Activated CD8-positive, alpha-beta memory T cell treated with anti-CD3 and anti-CD28 coated beads, Interleukin-2, amount 10 ng/mL, durations not matched to agents 7 days and 5 days (primary cell): ENCODE measurements around the gene SCO1. TPM values are rescaled to one million over a fixed set of nuclear protein-coding genes. Genes with fewer than 3 reads are reported as not detected.
"Not testable (repeated sequence)": the region's sequence is repeated elsewhere in the genome, so short reads cannot be mapped to it uniquely, and the experiment has no call there.

Experiments
- ATAC-seq: fragments of 150-1000 bp; cut with Tn5 transposase; one replicate; pipeline ENCODE4 v1.10.0; 2021; ENCODE audit warnings: moderate library complexity
- CTCF ChIA-PET: fragments of 350-600 bp; sonication (Branson Sonifier 250); formaldehyde crosslinking; loops from one replicate; lab custom pipeline; 2021; ENCODE audit warnings: antibody characterized with exemption; lab: Charles Lee
- DNase-seq: peaks from one replicate; pipeline ENCODE4 v3.0.0-alpha.2; 2020
- H3K27ac Mint-ChIP-seq: one replicate; pipeline ENCODE4 v1.8.0; 2021; ENCODE audit warnings: mild to moderate bottlenecking, mixed read lengths
- H3K27me3 Mint-ChIP-seq: one replicate; pipeline ENCODE4 v1.8.0; 2021; ENCODE audit warnings: mixed read lengths
- H3K36me3 Mint-ChIP-seq: one replicate; pipeline ENCODE4 v1.8.0; 2021; ENCODE audit warnings: mild to moderate bottlenecking, mixed read lengths
- H3K4me1 Mint-ChIP-seq: one replicate; pipeline ENCODE4 v1.8.0; 2021; ENCODE audit warnings: mixed read lengths
- H3K4me3 Mint-ChIP-seq: one replicate; pipeline ENCODE4 v1.8.0; 2021; ENCODE audit warnings: mild to moderate bottlenecking, moderate library complexity, mixed read lengths
- H3K9me3 Mint-ChIP-seq: one replicate; pipeline ENCODE4 v1.8.0; 2022; ENCODE audit warnings: low read depth, mixed read lengths
- total RNA-seq, 2 experiments: library from RNA; stranded (reverse); gene quantifications; one replicate each; pipeline ENCODE4 v1.2.3, GENCODE V29; 2021

SCO1 gene
- total RNA-seq, 2 experiments from 2014 or later, result 25.6 to 30.4 TPM

DNA sequence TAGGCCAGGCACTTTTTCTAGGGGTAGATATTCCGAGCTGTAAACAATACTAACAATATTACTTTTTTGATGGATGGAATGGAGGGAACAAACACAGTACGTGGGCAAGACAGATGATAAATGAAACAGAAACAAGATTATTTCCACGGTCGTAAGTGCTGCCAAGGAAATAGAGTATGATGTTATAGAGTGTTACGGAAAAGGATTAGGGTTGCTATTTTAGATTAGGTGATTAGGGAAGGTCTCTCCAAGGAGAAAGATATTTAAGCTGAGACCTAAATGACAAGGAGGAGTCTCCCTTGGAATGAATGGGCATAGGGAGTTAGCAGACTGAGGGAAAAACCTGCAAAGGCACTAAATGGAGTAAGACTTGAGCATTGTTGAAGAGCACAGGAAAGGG lies 8.4 kb upstream of the SCO1 start:
- Mint-ChIP-seq H3K9me3 (no peaks in the 10 kb centered on the region), H3K27ac (no peak overlapping the region), H3K4me3 (no peak overlapping the region), H3K36me3 (peaks cover 33% of the 10 kb centered on the region), H3K4me1 (peaks cover 25% of the 10 kb centered on the region), H3K27me3 (no peaks in the 10 kb centered on the region)
- DNase-seq (no peak), ATAC-seq (no peak)
- CTCF ChIA-PET, result interaction anchor here (1.2 to 1.8 kb wide), 2 partner anchors 11 to 12 kb away, joined by 3 to 5 read pairs; no protein-coding TSS in a partner anchor

DNA sequence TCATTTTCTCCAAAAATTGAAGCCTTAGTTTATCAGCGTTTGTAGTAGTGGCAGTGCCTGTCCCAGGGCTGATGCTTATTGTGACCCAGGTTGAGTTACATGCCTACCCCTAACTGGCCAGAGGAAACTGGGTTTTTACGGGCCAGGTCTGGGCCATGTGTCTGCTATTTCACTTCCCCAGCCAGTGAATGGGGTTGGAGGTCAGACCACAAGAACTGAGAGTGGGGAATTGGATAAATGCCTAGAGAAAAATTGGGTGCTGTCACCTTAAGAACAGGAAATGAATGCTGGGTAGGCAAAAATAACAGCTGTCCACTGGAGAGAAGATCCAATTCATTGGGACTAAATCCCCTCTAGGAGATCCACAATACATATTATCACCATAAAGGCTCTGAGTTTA lies 5.2 kb upstream of the SCO1 start:
- peaks cover 38% of the 10 kb centered on the region for H3K4me1 Mint-ChIP-seq
- no peak for ATAC-seq
- peaks cover 18% of the 10 kb centered on the region for H3K36me3 Mint-ChIP-seq
- CTCF ChIA-PET, result no interaction called here
- H3K27me3 Mint-ChIP-seq, result no peaks in the 10 kb centered on the region
- no peak for DNase-seq
- H3K27ac Mint-ChIP-seq, result no peak overlapping the region
- H3K4me3 Mint-ChIP-seq, result no peak overlapping the region
- no peaks in the 10 kb centered on the region for H3K9me3 Mint-ChIP-seq

DNA sequence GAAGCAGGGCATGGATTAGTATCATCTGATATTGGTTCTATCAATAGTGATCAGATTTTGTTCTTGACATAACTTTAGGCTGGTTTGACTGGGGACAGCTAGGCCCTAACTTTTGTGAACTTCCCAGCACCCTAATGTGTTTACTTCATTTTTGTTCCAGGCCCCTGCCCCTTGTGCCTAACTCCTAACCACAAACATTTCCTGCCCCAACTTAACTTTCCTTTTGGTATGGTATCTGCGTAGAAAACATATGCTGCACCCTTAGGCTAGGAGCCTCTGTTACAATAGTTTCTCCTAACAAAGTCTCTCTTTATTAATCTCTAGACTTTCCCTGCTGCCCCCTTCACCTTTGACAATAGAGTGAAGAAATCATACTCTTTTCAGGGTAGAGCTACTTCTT lies 2.5 kb upstream of the SCO1 start:
- no peaks in the 10 kb centered on the region for H3K27me3 Mint-ChIP-seq
- H3K9me3 Mint-ChIP-seq, result no peaks in the 10 kb centered on the region
- peaks cover 44% of the 10 kb centered on the region for H3K4me1 Mint-ChIP-seq
- peaks cover 13% of the 10 kb centered on the region for H3K36me3 Mint-ChIP-seq
- DNase-seq, result no peak
- no peak for ATAC-seq
- H3K4me3 Mint-ChIP-seq, result peak overlapping the region; percentile 39
- peak overlapping the region; percentile 74 for H3K27ac Mint-ChIP-seq
- CTCF ChIA-PET, result interaction anchor here (1.1 to 1.6 kb wide), 4 partner anchors 15 to 53 kb away, joined by 3 to 8 read pairs (median 6); no protein-coding TSS in a partner anchor

DNA sequence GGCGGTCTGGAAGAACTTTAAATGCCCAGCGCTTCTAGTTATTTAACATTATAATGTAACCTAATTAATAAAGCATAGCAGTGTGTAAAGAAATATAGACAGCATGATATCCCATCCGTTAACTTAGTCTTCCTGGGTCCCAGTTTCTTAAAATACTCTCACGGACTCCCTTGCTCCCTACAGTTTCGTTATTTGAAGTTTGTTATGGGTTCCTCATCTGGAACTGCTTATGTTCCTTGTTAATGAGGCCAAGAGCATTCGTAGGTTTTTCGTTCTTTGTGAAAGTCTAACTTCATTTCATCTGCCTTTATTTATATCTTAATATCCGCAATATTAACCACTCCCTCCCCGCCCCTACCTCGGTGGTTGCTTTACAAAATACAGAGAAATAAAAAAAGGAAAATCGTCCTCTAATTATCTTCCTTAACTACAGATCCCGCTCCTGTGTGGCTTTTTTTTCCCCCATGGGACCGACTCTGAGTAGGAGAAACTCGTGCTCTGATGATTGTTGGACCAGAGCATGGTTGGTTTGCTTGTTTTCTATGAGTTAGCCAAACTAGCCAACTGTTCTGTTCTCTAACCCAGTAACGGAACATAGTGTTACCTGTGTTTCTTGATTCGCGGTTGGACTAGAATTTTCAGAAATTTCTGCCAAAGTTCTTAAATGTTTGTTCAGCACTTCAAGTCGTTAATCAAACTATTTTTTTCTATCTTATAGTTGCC lies 924 bp upstream of the SCO1 start:
- no peaks in the 10 kb centered on the region for H3K9me3 Mint-ChIP-seq
- no peak for DNase-seq
- CTCF ChIA-PET, result no interaction called here
- peaks cover 54% of the 10 kb centered on the region for H3K4me1 Mint-ChIP-seq
- H3K4me3 Mint-ChIP-seq, result peak overlapping the region; percentile 93
- no peak for ATAC-seq
- peak overlapping the region; percentile 94 for H3K27ac Mint-ChIP-seq
- H3K27me3 Mint-ChIP-seq, result no peaks in the 10 kb centered on the region
- H3K36me3 Mint-ChIP-seq, result peaks cover 20% of the 10 kb centered on the region

DNA sequence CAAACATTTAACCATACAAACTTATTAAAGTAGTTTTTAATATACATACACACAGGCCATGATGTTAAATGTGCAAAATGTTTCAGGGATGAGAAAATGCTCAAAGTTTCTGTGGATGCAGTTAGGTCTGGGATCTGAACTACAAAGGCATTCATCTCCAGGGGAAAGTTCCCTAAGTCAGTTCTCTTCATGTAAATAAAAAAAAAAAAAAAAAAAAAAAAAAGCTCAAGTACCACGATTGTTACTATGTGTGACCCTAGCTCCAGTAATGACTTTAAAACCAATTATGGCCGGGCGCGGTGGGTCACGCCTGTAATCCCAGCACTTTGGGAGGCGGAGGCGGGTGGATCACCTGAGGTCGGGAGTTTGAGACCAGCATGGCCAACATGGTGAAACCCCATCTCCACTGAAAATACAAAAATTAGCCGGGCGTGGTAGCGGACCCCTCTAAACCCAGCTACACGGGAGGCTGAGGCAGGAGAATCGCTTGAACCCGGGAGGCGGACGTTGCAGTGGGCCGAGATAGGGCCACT lies 1.4 kb downstream of the SCO1 start:
- not testable (repeated sequence) for H3K27me3 Mint-ChIP-seq, ATAC-seq, DNase-seq, H3K9me3 Mint-ChIP-seq
- Mint-ChIP-seq H3K27ac (peak overlapping the region; percentile 94), H3K36me3 (peaks cover 32% of the 10 kb centered on the region), H3K4me3 (peak overlapping the region; percentile 93), H3K4me1 (peaks cover 49% of the 10 kb centered on the region)
- CTCF ChIA-PET, result interaction anchor here (0.8 to 2.2 kb wide), 8 partner anchors 9 to 149 kb away, joined by 3 to 7 read pairs (median 5); no protein-coding TSS in a partner anchor

DNA sequence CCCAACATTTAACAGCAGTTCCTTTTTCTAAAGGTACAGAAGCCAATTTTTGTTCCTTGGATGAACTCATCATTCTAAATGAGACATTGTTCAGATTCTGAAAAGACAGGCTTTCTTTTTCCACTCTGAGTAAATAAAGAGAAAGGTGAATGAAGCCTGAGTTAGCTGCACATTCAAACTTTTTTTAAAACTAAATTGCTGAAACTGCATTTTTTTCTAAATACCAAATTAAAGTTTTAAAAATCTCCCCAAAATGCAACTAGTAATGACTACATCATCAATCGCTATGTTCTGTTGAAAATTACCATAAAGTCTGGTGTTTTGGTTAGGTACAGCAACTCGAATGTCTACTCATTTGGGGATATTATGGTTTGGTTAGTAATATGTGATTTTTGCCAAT lies 9.8 kb downstream of the SCO1 start:
- no peaks in the 10 kb centered on the region for H3K27me3 Mint-ChIP-seq
- ATAC-seq (no peak), DNase-seq (no peak)
- peaks cover 59% of the 10 kb centered on the region for H3K36me3 Mint-ChIP-seq
- no peak overlapping the region for H3K27ac Mint-ChIP-seq
- CTCF ChIA-PET, result no interaction called here
- no peaks in the 10 kb centered on the region for H3K9me3 Mint-ChIP-seq
- peaks cover 19% of the 10 kb centered on the region for H3K4me1 Mint-ChIP-seq
- H3K4me3 Mint-ChIP-seq, result no peak overlapping the region

DNA sequence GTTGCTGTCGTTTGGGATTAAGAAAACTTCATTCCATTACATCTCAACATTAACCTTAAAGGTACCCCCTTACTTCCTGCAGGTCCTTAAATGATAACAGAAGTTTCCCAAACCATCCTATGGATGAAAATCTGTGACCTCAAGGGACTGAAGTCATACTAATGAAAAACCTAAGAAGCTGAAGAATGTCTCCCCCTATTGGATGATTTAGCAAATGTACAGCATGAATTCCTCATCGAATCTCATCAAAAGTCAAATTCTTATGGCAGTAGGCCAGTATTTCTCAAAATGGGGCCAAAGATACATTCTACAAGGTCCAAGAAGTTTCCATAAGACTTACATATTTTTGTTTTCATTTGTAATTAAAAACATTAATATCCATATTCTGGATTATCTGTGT lies 13.5 kb downstream of the SCO1 start:
- Mint-ChIP-seq H3K9me3 (no peaks in the 10 kb centered on the region), H3K4me3 (no peak overlapping the region), H3K36me3 (peaks cover 47% of the 10 kb centered on the region), H3K4me1 (peaks cover 5% of the 10 kb centered on the region), H3K27me3 (no peaks in the 10 kb centered on the region), H3K27ac (no peak overlapping the region)
- DNase-seq (no peak), ATAC-seq (no peak)
- CTCF ChIA-PET, result interaction anchor here (1.0 to 2.5 kb wide), 8 partner anchors 9 to 161 kb away, joined by 3 to 19 read pairs (median 5); partner anchors contain the start of gene MYH3

DNA sequence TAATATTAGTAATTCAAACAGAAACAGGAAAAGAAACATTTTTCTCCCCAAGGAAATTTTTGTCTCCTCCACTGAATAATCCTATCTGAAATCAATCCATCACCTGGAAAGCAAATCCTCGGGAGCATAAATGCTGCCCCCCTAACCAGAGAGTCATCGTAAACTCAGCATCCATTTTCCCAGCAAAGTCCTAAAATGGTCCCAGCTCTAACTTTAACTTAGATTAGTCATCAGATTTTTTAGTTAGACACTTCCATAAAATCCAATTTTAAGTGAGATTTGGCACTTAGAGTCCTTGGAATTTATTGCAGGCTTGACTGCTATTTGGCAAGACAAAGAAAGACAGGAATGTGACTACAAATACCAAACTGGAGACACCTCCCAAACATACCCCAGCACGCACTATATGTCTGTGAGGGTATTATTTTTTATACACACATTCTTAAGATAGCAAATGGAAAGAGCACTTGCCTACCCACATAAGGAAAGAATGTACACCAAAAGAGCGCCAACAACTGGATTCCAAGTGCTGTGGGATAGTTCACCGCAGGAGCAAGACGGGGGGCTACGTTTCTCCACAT lies 15.4 kb downstream of the SCO1 start:
- Mint-ChIP-seq H3K9me3 (no peaks in the 10 kb centered on the region), H3K27ac (no peak overlapping the region), H3K27me3 (no peaks in the 10 kb centered on the region), H3K4me1 (no peaks in the 10 kb centered on the region), H3K4me3 (no peak overlapping the region), H3K36me3 (peaks cover 47% of the 10 kb centered on the region)
- DNase-seq, result no peak
- CTCF ChIA-PET, result interaction anchor here (1.8 kb wide), 1 partner anchor 14 kb away, joined by 5 read pairs; no protein-coding TSS in a partner anchor
- no peak for ATAC-seq

DNA sequence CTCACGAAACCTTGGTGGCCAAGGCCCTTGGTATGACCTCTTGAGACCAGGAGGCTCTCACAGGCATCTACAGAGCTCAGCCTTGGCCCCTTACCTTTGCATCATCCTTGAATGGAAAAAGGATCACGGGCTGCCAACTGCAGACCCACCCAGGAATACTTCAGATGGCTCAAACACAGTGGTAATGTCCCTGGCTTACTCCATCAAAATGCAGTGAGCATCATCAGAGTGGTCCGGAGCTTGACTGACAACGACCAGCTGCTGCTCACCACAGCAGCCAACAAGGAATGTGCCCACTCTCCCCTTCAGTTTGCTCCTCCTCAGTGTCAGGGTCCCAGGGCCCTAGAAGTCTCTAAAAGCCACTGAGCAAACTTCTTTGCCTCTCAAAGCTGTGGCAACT lies 22.6 kb downstream of the SCO1 start:
- Mint-ChIP-seq H3K4me3 (no peak overlapping the region), H3K27me3 (no peaks in the 10 kb centered on the region), H3K4me1 (no peaks in the 10 kb centered on the region), H3K27ac (no peak overlapping the region), H3K36me3 (peaks cover 12% of the 10 kb centered on the region), H3K9me3 (no peaks in the 10 kb centered on the region)
- CTCF ChIA-PET, result interaction anchor here (0.5 to 2.2 kb wide), 3 partner anchors 9 to 111 kb away, joined by 3 to 9 read pairs (median 3); no protein-coding TSS in a partner anchor
- ATAC-seq (no peak), DNase-seq (no peak)

DNA sequence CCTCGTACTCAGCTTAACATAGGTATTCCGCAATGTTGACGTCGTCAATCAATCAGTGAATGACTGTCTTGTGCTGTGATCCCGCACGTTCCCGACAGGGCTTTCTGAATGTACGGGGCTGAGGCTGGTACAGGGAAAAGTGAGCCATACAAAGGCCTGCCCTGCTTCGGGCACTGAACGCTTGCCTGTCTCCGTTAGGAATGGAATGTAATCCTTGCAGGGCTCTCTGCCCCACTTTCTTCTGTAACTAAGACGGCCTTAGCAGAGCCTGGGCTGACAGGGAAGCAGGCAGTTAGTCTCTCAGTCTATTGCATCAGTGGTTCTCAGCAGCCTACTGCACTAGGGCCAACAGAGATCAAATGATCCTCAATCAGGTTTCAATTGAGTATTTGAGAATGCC lies 24.0 kb downstream of the SCO1 start:
- Mint-ChIP-seq H3K27ac (no peak overlapping the region), H3K9me3 (no peaks in the 10 kb centered on the region), H3K4me1 (no peaks in the 10 kb centered on the region), H3K4me3 (no peak overlapping the region), H3K36me3 (peaks cover 9% of the 10 kb centered on the region), H3K27me3 (no peaks in the 10 kb centered on the region)
- ATAC-seq, result no peak
- CTCF ChIA-PET, result interaction anchor here (1.2 kb wide), 1 partner anchor 26 kb away, joined by 3 read pairs; no protein-coding TSS in a partner anchor
- no peak for DNase-seq

DNA sequence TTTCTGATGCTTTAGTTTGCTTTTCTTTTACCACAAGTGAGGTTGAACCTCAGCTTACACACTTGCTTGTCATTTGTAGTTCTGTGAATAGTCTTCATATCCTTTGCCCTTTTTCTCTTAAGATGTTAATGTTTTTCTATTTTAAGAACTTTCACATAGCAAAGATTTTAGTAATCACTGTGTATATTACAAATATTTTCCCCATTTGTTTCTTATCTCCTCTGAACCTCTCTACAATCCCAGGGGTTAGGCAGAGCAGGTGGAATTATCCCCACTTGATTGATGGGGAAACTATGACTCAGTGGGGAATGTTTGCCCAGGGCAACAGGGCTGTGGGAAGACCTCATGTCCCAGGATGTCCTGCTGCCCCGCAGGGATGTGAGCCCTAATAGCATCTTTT lies 28.6 kb downstream of the SCO1 start:
- Mint-ChIP-seq H3K27me3 (no peaks in the 10 kb centered on the region), H3K4me1 (no peaks in the 10 kb centered on the region), H3K4me3 (no peak overlapping the region), H3K9me3 (no peaks in the 10 kb centered on the region), H3K36me3 (peaks cover 2% of the 10 kb centered on the region), H3K27ac (no peak overlapping the region)
- CTCF ChIA-PET, result no interaction called here
- DNase-seq, result no peak
- ATAC-seq, result no peak

DNA sequence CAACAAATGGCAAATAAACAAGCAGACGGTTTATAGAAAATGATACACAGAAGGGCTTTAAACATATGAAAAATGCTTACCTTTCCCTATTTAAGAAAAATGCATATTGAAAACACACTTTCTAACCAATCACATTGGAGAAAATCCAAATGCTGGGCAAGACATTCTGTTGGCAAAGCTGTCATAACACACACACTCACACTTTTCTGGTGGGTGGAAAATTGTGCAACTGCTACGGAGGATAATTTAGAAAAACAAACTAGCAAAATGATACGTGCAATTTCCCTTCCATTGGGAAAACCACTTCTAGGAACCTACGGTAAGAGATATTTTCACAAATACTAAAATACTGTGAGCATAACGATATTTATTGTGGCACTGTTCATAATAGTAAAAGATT lies 30.4 kb downstream of the SCO1 start:
- Mint-ChIP-seq H3K9me3 (no peaks in the 10 kb centered on the region), H3K27me3 (no peaks in the 10 kb centered on the region), H3K36me3 (no peaks in the 10 kb centered on the region), H3K4me1 (no peaks in the 10 kb centered on the region), H3K4me3 (no peak overlapping the region), H3K27ac (no peak overlapping the region)
- DNase-seq (no peak), ATAC-seq (no peak)
- CTCF ChIA-PET, result interaction anchor here (0.9 to 1.6 kb wide), 2 partner anchors 10 to 20 kb away, joined by 5 read pairs; no protein-coding TSS in a partner anchor

DNA sequence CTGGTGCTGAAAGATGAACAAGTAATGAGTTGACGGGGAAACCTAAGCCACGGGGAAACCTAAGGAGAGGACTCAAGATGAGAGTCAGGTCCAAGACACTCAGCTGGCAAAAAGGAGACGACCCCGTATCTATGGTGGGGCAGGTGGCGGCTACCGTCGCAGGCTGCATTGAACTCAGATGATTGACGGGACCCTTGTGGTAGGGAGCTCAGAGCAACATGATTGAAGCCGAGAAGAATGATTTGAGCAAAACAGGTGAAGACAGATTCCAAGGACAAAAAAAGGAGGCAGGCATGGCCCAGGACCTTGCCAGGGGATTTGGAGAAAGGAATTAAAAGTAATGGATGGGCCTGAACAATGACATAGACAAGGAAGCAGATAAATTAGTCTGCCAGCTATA lies 32.8 kb downstream of the SCO1 start:
- no peak for DNase-seq
- Mint-ChIP-seq H3K9me3 (no peaks in the 10 kb centered on the region), H3K4me3 (no peak overlapping the region), H3K27ac (no peak overlapping the region), H3K4me1 (no peaks in the 10 kb centered on the region), H3K36me3 (no peaks in the 10 kb centered on the region), H3K27me3 (no peaks in the 10 kb centered on the region)
- CTCF ChIA-PET, result interaction anchor here (0.9 kb wide), 1 partner anchor 180 kb away, joined by 4 read pairs; no protein-coding TSS in a partner anchor
- ATAC-seq, result no peak
